Activated CD8-positive, alpha-beta memory T cell treated with anti-CD3 and anti-CD28 coated beads for 48 hours (primary cell): Measurements from ENCODE around the gene GBP6.
"Not testable (repeated sequence)": the region's sequence is repeated elsewhere in the genome, so short reads cannot be mapped to it uniquely, and the experiment has no call there.

ENCODE experiments used
- DNase-seq, 3 experiments: peaks; one replicate each; pipeline ENCODE4 v3.0.0-alpha.2; 2020; ENCODE audit warnings: low read depth in 2 of 3, low spot score in 2 of 3

The GBP6 gene, protein sequence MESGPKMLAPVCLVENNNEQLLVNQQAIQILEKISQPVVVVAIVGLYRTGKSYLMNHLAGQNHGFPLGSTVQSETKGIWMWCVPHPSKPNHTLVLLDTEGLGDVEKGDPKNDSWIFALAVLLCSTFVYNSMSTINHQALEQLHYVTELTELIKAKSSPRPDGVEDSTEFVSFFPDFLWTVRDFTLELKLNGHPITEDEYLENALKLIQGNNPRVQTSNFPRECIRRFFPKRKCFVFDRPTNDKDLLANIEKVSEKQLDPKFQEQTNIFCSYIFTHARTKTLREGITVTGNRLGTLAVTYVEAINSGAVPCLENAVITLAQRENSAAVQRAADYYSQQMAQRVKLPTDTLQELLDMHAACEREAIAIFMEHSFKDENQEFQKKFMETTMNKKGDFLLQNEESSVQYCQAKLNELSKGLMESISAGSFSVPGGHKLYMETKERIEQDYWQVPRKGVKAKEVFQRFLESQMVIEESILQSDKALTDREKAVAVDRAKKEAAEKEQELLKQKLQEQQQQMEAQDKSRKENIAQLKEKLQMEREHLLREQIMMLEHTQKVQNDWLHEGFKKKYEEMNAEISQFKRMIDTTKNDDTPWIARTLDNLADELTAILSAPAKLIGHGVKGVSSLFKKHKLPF

GRCh38 chr1:89363638-89364536 lies at the start of gene GBP6:
GBP6 (plus strand) TSS chr1:89364059; CDS start chr1:89368552, 4,493 bp downstream.
- DNase-seq: no peak

GRCh38 chr1:89322402-89322801 lies 41.5 kb upstream of the GBP6 start:
- DNase-seq: no peak

DNA sequence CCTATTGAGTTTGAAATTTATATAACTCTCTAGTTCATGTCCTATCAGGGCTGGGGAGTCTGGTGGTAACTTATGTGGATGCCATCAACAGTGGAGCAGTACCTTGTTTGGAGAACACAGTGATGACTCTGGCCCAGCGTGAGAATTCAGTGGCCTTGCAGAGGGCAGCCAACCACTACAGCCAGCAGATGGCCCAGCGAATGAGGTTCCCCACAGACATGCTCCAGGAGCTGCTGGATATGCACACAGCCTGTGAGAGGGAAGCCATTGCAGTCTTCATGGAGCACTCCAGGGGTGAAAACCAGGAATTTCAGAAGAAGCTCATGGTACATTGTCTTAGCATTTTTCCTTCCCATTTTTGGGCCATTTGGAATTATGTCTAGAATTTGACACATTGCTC lies 32.0 kb upstream of the GBP6 start:
- no peak for DNase-seq

DNA sequence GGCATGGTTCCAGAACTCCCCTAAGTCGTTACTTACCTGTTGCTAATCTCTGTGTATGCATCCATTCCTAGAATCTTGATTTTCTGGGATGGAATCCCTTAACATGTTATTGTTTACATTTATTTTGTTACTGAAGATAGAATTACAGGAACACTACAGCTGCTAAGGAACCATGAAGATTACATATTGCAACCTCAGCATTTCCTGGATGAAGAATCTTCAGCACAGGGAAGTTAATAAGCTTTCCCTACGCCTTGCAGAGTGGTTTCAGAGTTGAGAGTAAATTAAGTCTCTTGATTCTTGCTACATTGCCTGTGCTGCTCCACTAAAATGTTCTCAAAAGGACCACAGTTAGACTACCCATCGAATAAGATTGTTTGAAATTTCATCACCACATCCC lies 31.4 kb upstream of the GBP6 start:
- DNase-seq: no peak

DNA sequence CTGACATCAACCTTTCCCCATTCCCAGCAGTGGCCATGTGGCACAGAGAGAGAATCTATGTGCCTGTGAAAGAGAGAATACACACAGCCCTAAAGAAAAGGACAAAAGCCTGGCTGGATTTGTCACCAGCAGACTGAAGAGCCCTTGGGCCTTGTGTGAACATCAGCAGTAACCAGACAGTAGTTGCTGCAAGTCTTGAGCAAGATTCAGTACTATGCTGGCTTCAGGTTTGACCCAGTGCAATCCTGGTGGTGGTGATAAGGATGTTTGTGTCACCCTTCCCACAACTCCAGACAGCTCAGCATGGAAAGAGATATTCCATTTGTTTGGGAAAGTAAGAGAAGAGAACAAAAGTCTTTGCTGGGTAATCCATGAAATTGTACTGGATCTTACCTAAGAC lies 28.4 kb upstream of the GBP6 start:
- no peak for DNase-seq

DNA sequence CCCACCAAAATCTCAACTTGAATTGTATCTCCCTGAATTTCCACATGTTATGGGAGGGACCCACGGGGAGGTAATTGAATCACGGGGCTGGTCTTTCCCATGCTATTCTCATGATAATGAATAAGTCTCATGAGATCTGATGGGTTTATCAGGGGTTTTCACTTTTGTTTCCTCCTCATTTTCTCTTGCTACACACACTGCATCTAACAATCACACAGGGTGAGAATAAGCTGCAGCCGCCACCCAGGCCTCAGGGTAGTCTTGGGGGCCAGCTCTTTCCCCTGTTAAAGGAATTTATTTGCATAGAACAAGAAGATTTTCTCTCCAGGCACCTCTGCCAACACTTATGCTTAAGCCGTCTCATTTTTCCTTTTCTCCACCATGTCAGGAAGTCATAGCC lies 26.0 kb upstream of the GBP6 start:
- no peak for DNase-seq

GRCh38 chr1:89339039-89339438 lies 24.8 kb upstream of the GBP6 start:
- no peak for DNase-seq

DNA sequence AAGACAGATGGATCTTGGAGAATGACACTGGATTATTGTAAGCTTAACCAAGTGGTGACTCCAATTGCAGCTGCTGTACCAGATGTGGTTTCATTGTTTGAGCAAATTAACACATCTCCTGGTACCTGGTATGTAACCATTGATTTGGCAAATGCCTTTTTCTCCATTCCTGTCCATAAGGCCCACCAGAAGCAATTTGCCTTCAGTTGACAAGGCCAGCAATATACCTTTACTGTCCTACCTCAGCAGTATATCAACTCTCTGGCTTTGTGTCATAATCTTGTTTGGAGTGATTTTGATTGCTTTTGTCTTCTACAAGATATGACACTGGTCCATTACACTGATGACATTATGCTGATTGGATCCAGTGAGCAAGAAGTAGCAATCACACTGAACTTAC lies 18.4 kb upstream of the GBP6 start:
- DNase-seq: not testable (repeated sequence)

GRCh38 chr1:89347296-89347695 lies 16.6 kb upstream of the GBP6 start:
- no peak for DNase-seq

DNA sequence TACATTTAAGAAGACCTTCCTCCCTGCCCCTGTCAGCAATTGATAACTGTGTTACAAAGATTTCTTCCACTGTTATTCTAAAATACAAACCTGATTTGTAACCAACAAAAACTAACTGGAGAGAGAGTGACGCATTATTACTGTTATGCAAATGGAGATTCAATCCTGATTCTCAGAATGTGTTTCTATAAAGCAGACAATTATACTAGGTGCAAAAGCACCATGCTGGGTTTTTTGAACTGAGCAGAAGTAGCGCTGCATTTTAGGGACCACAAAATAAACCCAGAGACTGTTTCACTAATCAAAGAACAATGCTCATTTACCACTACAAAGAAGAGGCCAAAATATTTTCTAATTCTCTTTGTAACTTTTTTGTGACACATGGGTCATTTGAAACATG lies 13.6 kb upstream of the GBP6 start:
- DNase-seq: no peak

DNA sequence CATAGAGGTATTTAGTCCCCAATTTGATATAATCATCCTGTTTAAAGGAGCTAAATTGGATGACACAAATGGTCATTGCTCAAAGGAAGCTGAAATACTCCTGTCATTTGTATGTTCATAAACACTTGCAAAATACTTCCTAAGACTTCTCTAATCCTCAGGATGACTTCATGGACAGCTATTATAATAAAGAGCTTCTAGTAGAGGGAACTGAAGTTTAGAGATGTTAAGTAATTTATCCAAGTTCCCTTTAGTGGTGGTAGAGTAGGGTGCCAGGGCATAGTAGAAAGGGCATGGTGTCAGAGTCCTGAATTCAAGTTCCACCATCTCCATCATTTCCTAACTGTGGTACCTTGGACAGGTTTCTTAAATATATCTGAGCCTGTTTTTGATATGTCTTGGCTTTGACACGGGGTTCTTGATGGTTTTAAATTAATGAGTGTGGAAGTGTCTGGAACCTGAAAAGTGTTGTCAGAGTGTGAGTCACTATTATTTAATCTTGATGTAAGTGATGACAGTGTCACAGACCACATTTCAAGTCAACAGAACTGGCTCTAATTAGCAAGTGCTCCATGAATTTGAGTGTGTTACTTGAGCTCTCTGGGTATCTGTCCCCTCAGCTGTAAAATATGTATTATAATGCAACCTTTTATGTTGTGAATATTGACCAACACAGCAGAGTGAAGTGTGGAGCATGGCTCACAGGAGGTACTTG lies 12.1 kb upstream of the GBP6 start:
- DNase-seq: no peak

DNA sequence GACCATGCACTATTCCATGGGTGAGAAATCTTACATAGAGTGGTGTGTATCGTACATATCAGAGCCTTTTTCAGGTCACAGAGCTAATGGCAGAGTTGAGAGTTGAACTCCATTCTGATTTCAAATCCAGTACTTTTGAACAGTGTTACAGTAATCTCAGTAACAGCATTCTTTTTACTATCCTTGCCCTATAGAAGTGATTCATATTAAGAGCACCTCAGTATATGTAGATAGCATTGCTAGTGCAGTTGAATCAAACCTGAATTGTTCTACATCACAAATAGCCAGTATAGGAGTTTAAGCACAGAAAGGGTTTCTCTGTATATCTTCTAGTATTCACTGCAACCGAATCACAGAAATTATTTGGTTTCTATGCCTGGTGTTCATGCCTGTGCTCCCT lies 11.4 kb upstream of the GBP6 start:
- DNase-seq: no peak

DNA sequence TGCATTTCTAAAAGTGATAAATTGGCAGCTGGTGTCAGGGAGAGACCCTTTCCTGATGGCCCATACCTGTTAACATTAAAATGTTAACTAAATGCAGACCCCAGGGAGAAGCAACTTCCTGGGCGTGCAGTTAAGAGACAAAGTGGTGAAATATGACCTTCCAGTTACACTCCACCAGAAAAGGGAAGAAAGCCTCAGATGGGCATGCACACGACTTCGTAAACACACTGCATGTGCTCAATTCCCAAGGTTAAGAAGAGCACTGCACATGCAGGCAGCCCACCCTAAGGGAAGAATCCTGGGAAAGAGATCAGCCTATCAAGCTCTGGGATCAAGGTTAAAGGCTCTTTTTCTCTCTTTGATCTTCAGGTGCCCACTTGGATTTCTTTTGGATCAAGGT lies 9.7 kb upstream of the GBP6 start:
- no peak for DNase-seq

DNA sequence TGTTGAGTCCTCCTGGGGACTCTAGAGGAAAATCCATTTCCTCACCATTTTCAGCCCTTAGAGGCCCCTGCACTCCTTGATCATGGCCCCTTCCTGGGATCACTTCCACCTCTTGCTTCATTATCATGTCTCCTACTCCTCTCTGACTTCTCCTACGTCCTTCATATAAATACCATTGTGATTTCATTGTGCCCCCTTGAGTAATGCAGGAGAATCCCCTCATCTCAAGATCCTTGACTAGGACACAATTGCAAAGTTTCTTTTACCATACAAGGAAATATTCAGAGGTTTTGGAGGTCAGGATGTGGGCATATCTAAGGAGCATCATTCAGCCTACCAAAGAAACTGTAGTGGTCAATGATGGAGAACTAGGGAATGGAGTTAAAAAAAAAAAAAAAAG lies 8.8 kb upstream of the GBP6 start:
- DNase-seq: no peak

DNA sequence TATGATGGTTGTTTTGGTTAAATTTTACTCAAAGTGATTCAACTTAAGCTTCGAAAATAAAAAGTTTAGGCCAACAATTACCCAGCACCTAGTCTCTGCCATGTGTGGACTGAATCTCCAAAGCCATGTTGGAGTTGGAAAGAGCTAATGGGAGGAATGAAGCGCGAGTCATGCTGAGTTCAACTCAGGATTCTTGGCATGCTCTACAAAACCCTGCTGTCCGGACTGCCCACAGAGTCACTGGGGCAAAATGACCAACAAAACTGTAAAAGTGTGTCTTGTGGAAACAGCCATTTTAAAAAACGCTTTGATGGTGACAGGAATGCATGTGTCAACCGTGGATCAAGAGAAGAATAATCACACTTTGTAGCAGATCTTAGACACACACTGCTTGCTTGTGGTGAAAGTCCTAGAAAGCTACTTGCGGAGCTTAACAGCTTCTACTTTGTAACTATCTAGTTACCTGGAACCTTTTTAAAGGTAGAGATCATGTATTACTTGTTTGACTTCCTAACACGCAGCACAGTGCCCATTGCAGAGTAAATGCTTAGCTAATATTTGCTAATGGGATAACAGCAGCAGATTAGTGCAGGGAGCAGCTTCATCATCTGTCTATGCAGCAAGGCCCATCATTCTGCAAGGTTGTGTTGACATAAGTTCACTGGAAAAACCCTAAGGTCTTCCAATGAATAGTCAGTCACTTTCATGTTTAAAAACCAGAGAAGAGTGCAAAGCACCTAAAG lies 7.0 kb upstream of the GBP6 start:
- DNase-seq: no peak

DNA sequence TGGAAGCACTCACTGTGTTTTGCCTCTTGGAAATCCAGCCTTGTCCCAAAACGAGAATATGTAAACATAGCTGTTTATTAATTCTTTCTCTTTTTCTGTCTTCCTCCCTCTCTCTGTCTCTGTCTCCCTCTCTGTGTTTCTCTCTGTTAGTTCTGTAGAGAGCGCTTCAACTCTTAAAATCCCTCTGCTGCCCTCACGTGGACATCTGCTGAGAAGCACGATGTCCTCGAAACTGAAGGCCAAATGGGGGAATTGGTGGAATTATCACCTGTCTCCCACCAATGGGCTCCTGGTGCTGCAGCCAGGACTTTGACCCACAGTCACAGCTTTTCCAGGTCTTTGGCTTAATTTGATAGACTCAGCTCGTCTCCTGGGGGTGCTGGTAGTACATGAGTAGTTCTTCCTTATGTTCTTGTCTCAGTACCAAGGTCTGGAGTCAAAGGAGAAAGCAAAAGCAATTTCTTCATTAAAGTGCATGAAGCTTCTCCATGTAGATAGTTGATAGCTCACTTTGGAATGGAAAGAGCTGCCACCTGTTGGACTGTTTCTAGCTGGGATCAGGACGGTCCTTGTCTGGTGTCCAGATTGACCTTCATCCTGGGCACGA lies 5.5 kb upstream of the GBP6 start:
- peak; percentile 43 to 61 (median 60) for DNase-seq

- no peak for DNase-seq
Measured at GRCh38 chr1:89360716-89361115, 3.1 kb upstream of the GBP6 start.

DNA sequence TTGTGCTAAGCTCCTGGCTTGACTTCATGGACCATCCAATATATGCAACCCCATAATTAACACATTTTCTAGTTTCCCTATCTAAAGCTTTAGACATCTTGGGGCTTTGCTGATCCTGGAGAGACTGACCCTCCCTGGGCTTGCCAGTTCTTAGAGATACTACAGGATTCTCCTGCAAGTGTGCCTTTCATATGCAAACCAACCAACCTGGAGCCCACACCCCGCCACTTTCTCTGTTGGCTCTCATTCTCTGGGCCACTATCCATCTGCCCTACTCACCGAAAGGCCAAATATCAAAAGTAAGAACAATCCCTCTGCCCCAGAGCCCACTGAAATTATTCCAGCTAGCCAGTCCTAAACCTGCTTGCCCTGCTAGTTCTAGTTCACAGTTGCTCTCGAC lies 2.2 kb upstream of the GBP6 start:
- DNase-seq: no peak

- no peak for DNase-seq
Measured at GRCh38 chr1:89363196-89363595, 663 bp upstream of the GBP6 start.

DNA sequence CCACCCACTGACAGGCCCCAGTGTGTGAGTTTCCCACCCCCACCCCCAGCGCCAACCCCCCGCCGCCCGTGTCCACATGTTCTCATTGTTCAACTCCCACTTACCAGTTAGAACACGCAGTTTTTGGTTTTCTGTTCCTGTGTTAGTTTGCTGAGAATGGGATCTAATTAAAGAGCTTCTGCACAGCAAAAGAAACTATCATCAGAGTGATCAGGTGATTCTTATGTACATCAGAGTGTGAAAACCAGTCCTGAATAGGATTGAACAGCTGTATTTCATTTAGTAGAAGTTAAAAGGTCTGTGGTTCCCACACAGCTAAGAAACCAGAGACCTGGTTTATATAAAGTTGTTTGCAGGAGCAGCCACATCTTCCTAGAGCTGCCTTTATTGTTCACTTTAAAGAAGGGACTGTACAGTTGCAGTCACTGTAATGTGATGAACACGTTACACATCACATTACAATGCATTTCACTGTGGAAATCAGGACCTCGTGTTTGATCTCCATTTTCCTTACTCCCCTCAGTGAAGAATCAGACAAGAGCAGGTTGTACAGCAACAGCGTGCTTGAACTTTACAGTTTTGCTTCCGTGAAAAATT lies 1.2 kb downstream of the GBP6 start:
- DNase-seq: no peak
